GM19467 (cell line): ENCODE measurements around the gene ZNF93.
"Not testable (repeated sequence)": the region's sequence is repeated elsewhere in the genome, so short reads cannot be mapped to it uniquely, and the experiment has no call there.

ENCODE experiments used
- ATAC-seq: cut with Tn5 transposase; IDR thresholded peaks from one replicate; pipeline ENCODE4 v1.9.1; 2021; ENCODE audit warnings: mild to moderate bottlenecking, moderate library complexity; ENCODE audit not compliant: unreplicated experiment

ZNF93 gene

DNA sequence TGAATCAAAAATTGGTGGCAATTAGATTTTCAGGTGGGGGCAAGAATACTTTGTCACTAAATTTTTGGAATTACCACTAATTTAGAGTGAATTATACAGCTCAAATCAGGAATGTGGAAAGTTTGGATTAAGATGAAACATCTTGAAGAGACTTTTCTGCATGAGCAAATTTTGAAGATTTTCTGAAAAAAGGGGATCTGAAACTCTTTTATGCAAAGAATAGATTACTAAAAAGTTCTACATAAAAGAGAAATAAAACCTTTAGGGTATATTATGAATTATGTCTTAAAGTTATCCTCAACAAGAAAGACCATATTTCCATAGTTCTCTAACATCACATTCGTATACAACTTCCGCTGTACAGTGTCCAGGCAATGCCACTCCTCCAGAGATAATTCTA lies 36.7 kb downstream of the ZNF93 start:
- no peak for ATAC-seq

DNA sequence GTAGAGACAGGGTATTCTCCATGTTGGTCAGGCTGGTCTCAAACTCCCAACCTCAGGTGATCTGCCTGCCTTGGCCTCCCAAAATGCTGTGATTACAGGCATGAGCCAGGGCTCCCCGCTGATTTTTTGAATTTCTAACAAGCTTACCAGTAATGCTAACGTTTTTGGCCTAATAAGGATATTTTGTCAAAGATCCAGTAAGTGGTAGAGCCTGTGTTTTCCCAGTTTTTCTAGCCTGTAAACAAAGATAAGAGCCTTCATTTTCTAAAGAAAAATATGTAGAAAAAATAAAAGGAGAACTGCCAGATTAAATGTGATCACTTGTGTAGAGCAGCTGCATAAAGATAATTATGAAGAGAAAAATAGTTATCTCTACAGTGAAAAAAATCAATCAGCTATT lies 37.7 kb downstream of the ZNF93 start:
- ATAC-seq, result no peak

DNA sequence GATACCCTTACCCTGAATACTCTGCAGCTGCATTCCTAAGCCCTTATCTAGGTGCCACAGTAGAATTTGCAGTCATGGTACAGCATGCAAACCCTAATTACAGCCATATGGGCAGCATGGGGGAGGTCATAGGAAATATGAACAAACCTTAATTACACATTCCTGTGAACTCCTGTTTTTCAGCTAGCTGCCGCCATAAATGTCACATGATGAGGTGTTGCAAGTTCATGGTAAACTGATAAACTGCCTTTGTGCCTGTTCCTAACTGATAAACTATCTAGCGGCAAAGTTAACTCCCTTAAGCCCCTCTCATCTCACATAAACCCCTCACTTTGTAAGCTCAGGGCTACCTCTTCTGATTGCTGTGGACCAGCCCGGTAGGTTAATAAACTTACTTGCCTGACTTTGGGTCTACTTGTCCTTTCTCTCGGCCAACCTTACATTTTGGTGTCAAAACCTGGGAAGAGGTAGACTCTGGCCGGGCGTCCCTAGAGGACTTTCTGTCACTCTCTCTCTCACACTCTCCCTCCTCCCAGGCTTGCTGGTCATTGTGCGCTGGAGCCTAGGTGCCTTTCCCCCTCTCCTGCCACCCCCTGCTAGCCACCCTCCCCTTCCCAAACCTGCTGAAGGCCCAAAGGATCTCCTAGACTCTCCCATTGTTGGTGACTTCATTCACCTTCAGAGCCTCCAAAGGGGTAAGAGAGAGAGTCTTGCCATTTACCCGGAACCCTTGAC lies 43.3 kb downstream of the ZNF93 start:
- no peak for ATAC-seq

DNA sequence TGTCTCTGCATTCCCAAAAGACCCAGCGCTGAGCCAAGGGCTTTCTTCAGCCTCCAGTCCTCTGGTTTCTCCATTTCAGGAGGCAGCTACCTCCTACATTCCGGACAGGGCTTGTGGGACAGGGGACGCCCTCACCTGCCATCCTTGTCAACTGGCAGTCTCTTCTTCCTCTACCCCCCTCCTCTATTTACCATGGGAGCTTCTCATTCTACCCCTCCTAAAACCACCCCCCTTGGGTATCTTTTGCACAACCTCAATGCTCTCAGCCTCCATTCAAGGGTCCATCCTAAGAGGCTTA lies 43.8 kb downstream of the ZNF93 start:
- ATAC-seq, result no peak

DNA sequence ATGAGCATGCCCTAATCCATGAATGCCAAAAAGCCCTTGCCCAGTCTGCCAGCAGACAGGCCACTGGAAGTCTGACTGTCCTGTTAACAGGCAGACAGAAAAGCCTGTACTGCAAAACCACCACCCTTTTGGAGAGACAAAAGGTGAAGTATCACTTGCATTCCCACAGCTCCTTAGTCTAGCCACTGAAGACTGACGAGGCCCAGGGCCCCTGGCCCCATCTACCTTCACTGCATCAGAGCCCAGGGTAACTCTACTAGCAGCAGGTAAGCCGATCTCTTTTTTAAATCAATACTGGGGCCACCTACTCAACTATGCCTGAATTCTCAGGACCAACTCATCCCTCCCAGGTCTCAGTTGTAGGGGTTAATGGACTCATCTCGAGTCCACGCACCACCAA lies 45.5 kb downstream of the ZNF93 start:
- no peak for ATAC-seq

DNA sequence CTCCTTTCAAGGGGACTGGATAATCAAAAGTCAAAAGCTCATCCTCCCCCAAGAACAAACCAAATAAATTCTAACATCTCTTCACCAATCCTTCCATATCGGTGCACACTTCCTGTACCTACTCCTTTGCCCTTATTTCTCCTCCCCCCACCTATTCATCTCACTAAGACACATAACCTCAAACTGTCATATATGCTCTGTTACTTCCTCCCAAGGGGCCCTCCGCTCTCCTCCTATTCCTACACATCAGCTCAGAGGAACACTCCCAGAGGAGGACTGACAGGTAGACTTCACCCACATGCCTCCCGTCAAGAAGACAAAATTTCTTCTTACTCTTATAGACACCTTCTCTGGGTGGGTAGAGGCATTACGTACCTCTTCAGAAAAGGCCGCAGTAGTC lies 48.1 kb downstream of the ZNF93 start:
- ATAC-seq, result no peak

DNA sequence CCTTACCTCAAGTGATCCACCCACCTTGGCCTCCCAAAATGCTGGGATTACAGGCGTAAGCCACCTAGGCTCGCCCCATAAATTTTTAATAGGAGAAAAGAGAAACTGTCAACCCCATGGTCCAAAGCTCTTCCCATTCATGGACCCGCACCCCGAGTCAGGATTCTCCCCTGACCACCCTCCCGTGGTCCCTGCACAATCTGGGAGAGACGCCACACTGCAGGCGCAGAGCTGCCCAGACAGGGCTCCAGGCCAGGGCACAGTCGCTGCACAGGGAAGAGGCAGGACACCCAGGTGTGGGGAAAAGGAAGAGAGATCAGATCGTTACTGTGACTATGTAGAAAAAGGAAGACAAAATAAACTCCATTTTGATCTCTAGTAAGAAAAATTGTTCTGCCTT lies 54.5 kb downstream of the ZNF93 start:
- no peak for ATAC-seq

DNA sequence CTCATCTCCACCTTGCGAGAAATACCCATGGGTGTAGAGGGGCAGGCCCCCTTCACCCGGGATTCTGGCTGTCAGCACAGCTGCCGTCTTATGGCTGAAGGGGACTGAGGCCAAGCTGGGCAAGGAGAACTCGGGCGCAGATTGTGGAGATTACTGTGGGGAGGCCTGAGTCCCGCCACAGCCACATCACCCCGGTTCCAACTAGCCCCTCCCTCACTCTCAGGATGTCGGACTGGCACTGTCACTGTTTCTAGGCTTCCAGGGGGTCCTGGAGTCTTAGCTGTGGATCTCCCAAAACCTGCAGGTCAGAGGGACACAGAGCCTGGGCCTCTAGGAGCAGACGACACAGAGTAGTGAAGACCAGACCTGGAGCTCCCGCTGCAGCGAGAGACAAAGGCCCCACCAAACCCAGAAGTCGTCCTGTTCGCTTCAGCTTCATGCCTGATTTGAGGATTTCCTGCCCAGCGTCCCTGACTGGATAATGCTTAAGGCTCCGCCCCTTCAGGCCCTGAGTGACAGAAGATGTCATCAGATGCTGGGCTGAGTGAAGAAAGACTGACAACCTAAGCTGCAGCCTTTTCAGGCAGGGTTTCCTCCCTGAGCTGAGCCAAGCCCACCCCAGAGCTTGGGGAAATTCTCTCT lies 55.8 kb downstream of the ZNF93 start:
- ATAC-seq, result no peak

DNA sequence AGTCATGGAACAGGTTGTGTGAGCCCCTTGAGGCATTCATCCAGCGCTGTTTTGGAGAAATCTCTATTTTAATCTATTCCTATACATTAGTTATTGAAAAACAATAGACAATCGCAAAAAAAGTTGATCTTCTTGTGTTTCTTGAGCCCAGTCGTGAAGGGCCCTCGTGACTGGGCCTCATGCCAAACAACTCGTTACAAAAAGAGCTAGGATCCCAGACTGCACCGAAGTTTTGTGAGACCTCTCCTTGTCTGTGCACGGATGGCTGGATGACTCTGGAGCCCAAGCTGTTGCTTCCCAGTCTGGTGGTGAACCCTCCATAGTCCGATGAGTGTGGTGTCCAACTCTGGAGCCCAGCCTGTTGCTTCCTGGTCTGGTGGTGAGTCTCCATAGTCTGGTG lies 57.0 kb downstream of the ZNF93 start:
- not testable (repeated sequence) for ATAC-seq

DNA sequence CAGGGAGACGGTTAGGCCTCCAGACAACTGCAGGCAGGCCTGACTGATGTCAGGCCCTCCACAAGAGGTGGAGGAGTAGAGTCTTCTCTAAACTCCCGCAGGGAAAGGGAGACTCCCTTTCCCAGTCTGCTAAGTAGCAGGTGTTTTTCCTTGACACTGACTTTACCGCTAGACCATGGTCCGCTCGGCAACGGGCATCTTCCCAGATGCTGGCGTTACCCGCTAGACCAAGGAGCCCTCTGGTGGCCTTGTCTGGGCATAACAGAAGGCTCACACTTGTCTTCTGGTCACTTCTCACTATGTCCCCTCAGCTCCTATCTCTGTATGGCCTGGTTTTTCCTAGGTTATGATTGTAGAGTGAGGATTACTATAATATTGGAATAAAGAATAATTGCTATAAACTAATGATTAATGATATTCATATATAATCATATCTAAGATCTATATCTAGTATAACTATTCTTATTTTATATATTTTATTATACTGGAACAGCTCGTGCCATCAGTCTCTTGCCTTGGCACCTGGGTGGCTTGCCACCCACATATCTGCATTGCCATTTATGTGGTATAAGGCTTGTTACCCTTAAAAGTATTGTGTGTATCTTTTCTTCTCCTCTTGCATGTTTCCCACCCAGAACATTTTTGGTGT lies 58.5 kb downstream of the ZNF93 start:
- not testable (repeated sequence) for ATAC-seq

DNA sequence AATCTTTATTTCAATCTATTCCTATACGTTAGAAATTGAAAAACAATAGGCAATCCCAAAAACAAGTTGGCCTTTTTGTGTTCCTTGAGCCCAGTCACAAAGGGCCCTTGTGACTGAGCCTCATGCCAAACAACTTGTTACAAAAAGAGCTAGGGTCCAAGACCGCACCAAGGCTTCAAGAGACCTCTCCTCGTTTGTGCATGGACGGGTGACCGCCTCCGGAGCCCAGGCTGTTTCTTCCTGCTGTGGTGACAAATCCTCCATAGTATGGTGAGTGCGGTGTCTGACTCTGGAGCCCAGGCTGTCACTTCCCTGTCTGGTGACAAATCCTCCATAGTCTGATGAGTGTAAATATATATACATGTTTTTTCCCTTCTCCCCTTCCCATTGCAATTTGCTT lies 63.7 kb downstream of the ZNF93 start:
- ATAC-seq, result no peak

DNA sequence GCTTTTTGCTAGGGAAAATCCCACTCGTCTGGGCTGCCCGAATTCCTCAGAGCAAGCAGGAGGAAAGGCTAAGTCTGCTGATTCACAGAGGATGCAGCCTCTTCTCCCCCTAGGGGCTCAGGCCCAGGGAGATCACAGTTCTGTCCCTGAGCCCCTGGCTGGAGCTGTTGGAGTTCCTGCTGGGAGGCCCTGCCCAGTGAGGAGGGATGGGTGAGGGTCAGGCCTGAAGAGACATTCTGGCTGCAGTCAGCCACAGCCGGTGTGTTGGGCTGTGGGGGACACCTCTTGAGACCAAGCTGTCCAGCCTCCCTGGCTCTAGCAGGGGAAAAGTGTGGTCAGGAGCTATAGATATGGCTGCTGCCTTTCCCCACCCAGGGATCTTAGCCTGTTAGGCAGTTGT lies 65.4 kb downstream of the ZNF93 start:
- ATAC-seq, result not testable (repeated sequence)

DNA sequence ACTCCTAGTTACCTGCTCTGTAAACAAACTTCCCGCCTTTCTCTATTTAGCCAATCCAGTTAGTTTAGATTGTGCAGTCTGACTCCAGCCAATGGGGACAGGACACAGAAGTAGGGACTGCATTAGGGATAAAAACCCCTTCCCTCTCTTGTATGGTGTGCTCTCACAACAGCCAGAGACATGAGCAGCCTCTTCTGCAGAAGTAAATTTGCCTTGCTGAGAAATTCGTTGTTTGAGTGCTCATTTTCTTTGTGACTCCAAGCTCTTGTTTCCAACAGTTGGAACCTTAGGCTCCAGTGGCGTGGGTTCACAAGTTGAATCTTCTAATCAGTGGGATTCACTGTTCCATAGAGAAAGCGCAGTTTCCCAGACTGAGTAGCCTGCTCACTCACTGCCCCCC lies 66.1 kb downstream of the ZNF93 start:
- ATAC-seq, result no peak
